B cell (primary cell): ENCODE results near the gene LRP6. TPM values are rescaled to one million over a fixed set of nuclear protein-coding genes. Genes with fewer than 3 reads are reported as not detected.

Source experiments
- ATAC-seq: fragments of 200-7000 bp; cut with Tn5 transposase; one replicate; pipeline ENCODE4 v1.10.0; 2021; ENCODE audit warnings: low read depth, mild to moderate bottlenecking, moderate number of reproducible peaks, moderate library complexity
- CTCF ChIA-PET: fragments of 350-600 bp; sonication (Branson Sonifier 250); formaldehyde crosslinking; loops from one replicate; lab custom pipeline; 2021; ENCODE audit warnings: antibody characterized with exemption, inconsistent platforms; lab: Charles Lee
- POLR2A ChIA-PET: fragments of 350-600 bp; sonication (Branson Sonifier 250); formaldehyde crosslinking; loops from one replicate; lab custom pipeline; 2021; ENCODE audit warnings: antibody characterized with exemption; lab: Charles Lee
- DNase-seq: peaks from one replicate; pipeline ENCODE4 v3.0.0; 2013
- H2AFZ ChIP-seq: 2 replicates; pipeline ENCODE4 v1.6.1; 2012; ENCODE audit warnings: mild to moderate bottlenecking, low read depth, low read length; ENCODE audit not compliant: insufficient read depth, poor library complexity, severe bottlenecking
- H3K27ac ChIP-seq, 2 donors: 1 replicate in 1 of 2; 2 replicates in 1 of 2; pipeline ENCODE4 v1.5.1; 2012 to 2013; ENCODE audit warnings: low read length in 2 of 2, mild to moderate bottlenecking in 2 of 2, moderate library complexity in 1 of 2
- H3K27me3 ChIP-seq, 4 experiments: fragments of 200-600 bp in 1 of 4; sonication (generic) in 1 of 4; replicated peaks in 1 of 4; 1 replicate in 2 of 4; 2 replicates in 2 of 4; pipeline versions ENCODE4 v1.6.1 to v1.7.0; 2013 to 2016; ENCODE audit warnings: low read length in 3 of 4, mild to moderate bottlenecking in 2 of 4, mixed read lengths in 1 of 4, moderate library complexity in 1 of 4; ENCODE audit not compliant: insufficient read depth in 4 of 4, control insufficient read depth in 3 of 4; ENCODE audit errors: control extremely low read depth in 1 of 4
- H3K36me3 ChIP-seq, 2 experiments: replicated peaks in 1 of 2; 1 replicate in 1 of 2; 2 replicates in 1 of 2; pipeline versions ENCODE4 v1.6.1 to v1.7.1; 2013; ENCODE audit warnings: low read length in 1 of 2; ENCODE audit not compliant: insufficient read depth in 2 of 2, control insufficient read depth in 1 of 2; ENCODE audit errors: control extremely low read depth in 1 of 2, extremely low read depth in 1 of 2
- H3K4me1 ChIP-seq, 2 donors: fragments of 200-600 bp in 1 of 2; sonication (generic) in 1 of 2; 1 replicate in 1 of 2; 2 replicates in 1 of 2; pipeline versions ENCODE4 v1.5.1 to v1.6.1; 2013 to 2017; ENCODE audit warnings: low read length in 2 of 2; ENCODE audit not compliant: control insufficient read depth in 2 of 2, insufficient read depth in 2 of 2
- H3K4me2 ChIP-seq: replicated peaks from 2 replicates; pipeline ENCODE3; 2012; ENCODE audit warnings: mild to moderate bottlenecking, low read depth, low read length; ENCODE audit not compliant: poor library complexity, severe bottlenecking
- H3K4me3 ChIP-seq, 5 experiments: fragments of 200-600 bp in 1 of 5; sonication (generic) in 1 of 5; 1 replicate in 3 of 5; 2 replicates in 2 of 5; pipeline versions ENCODE4 v1.5.1 to v1.7.0; 2011 to 2016; ENCODE audit warnings: low read length in 4 of 5, mild to moderate bottlenecking in 4 of 5, low read depth in 2 of 5, control low read depth in 1 of 5, moderate library complexity in 1 of 5; ENCODE audit not compliant: insufficient read depth in 1 of 5; ENCODE audit errors: control extremely low read depth in 1 of 5, extremely low read depth in 1 of 5
- H3K79me2 ChIP-seq: fragments of 200-600 bp; sonication (generic); one replicate; pipeline ENCODE4 v1.6.0; 2016; ENCODE audit warnings: low read length; ENCODE audit not compliant: control insufficient read depth, insufficient read depth
- H3K9ac ChIP-seq: fragments of 200-600 bp; sonication (generic); 2 replicates; pipeline ENCODE4 v1.6.1; 2017; ENCODE audit warnings: mild to moderate bottlenecking, low read length, moderate library complexity
- H3K9me3 ChIP-seq, 3 donors: one replicate each; pipeline versions ENCODE4 v1.6.1 to v1.7.1; 2013; ENCODE audit warnings: low read length in 2 of 3; ENCODE audit not compliant: control insufficient read depth in 2 of 3, insufficient read depth in 1 of 3; ENCODE audit errors: control extremely low read depth in 1 of 3
- H4K20me1 ChIP-seq: 2 replicates; pipeline ENCODE4 v1.6.0; 2012; ENCODE audit warnings: mild to moderate bottlenecking, low read length; ENCODE audit not compliant: insufficient read depth, control insufficient read depth, poor library complexity, severe bottlenecking
- H3K27ac Mint-ChIP-seq: one replicate; pipeline ENCODE4 v1.8.0; 2021; ENCODE audit warnings: mixed read lengths
- H3K27me3 Mint-ChIP-seq: one replicate; pipeline ENCODE4 v1.8.0; 2021; ENCODE audit warnings: mixed read lengths
- H3K4me1 Mint-ChIP-seq: one replicate; pipeline ENCODE4 v1.8.0; 2021; ENCODE audit warnings: mixed read lengths
- H3K4me3 Mint-ChIP-seq: one replicate; pipeline ENCODE4 v1.8.0; 2021; ENCODE audit warnings: mixed read lengths
- H3K9me3 Mint-ChIP-seq: one replicate; pipeline ENCODE4 v1.8.0; 2022; ENCODE audit warnings: mixed read lengths; ENCODE audit not compliant: insufficient read depth
- CTCF ChIP-seq: fragments of 200-600 bp; IDR thresholded peaks from one replicate; pipeline ENCODE4 v1.8.0; 2022; ENCODE audit warnings: antibody characterized with exemption, mild to moderate bottlenecking
- EZH2 ChIP-seq: IDR thresholded peaks from 2 replicates; pipeline ENCODE4 v1.6.1; 2012; ENCODE audit warnings: borderline replicate concordance, low read depth, mild to moderate bottlenecking, moderate library complexity, low read length; ENCODE audit not compliant: insufficient read depth, poor library complexity, severe bottlenecking
- WGBS: methylation state at CpG from one replicate; pipeline ENCODE4 v1.1.5; 2013; ENCODE audit warnings: missing lambda C conversion rate; ENCODE audit not compliant: insufficient coverage; 5-methylcytosine and 5-hydroxymethylcytosine counted together
- intact Hi-C: fragments of 100-400 bp; cut with micrococcal nuclease; formaldehyde crosslinking; loops from one replicate; pipeline ENCODE4 v1.10.0; 2022
- polyA plus RNA-seq: library from polyadenylated mRNA; depleted of rRNA; stranded (reverse); fragments of >200 nt; gene quantifications from 2 replicates; pipeline ENCODE4 v1.2.3, GENCODE V29; 2012
- total RNA-seq, 2 donors: library from RNA; stranded (reverse); fragments of 120-200 nt in 1 of 2; gene quantifications; 1 replicate in 1 of 2; 2 replicates in 1 of 2; pipeline versions ENCODE4 v1.2.3 to v1.2.4, GENCODE V29; 2013 to 2022

Gene LRP6
- total and polyA plus RNA-seq, 2 donors (not counting 1 experiment from before 2014, with no cell fraction given): 0.34 to 2.8 TPM

GRCh38 chr12:12198124-12198523 lies 68.7 kb downstream of the LRP6 start:
- H3K27me3 Mint-ChIP-seq: peaks cover 7% of the 10 kb centered on the region
- DNase-seq: no peak

DNA sequence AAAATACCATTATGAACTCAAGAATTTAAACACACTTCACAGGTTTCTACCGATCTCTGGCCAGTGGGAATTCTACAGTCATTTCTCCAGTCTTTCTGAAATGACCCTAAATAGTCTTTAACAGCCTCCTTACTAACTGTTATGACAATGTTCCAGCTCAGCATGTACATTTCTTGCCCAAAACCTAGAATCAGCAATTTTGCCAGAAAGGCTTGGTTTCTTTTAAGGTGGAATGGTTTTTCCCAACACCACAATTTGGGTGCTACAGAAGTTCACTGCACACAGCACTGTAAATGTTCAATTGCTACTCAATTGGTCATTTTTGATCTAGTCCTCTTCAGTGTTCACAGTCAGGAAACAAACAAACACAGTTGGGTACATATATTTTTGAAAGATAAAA lies 69.7 kb downstream of the LRP6 start:
- ChIA-PET CTCF (no interaction called here), POLR2A (no interaction called here)
- peaks cover 7% of the 10 kb centered on the region for H3K27me3 Mint-ChIP-seq
- 67% methylated on average over 1 of the region's 1 CpG for WGBS
- Histone ChIP-seq H3K9ac (no peak overlapping the region), H3K79me2 (no peaks in the 10 kb centered on the region), H2AFZ (no peak overlapping the region), H3K4me3 (no peak overlapping the region), H3K4me2 (no peak overlapping the region), H4K20me1 (no peaks in the 10 kb centered on the region), H3K27me3 (no peaks in the 10 kb centered on the region), H3K9me3 (peaks cover 0 to 9% (median 1%) of the 10 kb centered on the region in 3 donors), H3K4me1 (no peaks in the 10 kb centered on the region), H3K36me3 (no peaks in the 10 kb centered on the region), H3K27ac (no peak overlapping the region)
- DNase-seq (no peak), ATAC-seq (no peak)
- intact Hi-C loops: no loop called here
- peaks cover 2% of the 10 kb centered on the region for H3K9me3 Mint-ChIP-seq
- TF ChIP-seq CTCF (no peak), EZH2 (no peak)
- H3K27ac Mint-ChIP-seq: no peak overlapping the region
- no peaks in the 10 kb centered on the region for H3K4me1 Mint-ChIP-seq
- no peak overlapping the region for H3K4me3 Mint-ChIP-seq

More at GRCh38 chr12:12198124-12198523, 68.7 kb downstream of the LRP6 start:
- Histone ChIP-seq H3K79me2 (no peaks in the 10 kb centered on the region), H3K4me3 (no peak overlapping the region), H2AFZ (no peak overlapping the region), H3K36me3 (no peaks in the 10 kb centered on the region), H3K27me3 (no peaks in the 10 kb centered on the region), H4K20me1 (no peaks in the 10 kb centered on the region), H3K27ac (no peak overlapping the region), H3K4me2 (no peak overlapping the region), H3K4me1 (no peaks in the 10 kb centered on the region), H3K9me3 (peaks cover 0 to 9% (median 1%) of the 10 kb centered on the region in 3 donors), H3K9ac (no peak overlapping the region)
- no peaks in the 10 kb centered on the region for H3K4me1 Mint-ChIP-seq
- no peak for ATAC-seq
- no peak overlapping the region for H3K4me3 Mint-ChIP-seq
- ChIA-PET POLR2A (no interaction called here), CTCF (no interaction called here)
- peaks cover 2% of the 10 kb centered on the region for H3K9me3 Mint-ChIP-seq
- intact Hi-C loops: no loop called here
- TF ChIP-seq CTCF (no peak), EZH2 (no peak)
- no CpG with 5 or more reads among the region's 1 CpG for WGBS
- H3K27ac Mint-ChIP-seq: no peak overlapping the region
